ENCODE data around the gene ACER3.

DNA sequence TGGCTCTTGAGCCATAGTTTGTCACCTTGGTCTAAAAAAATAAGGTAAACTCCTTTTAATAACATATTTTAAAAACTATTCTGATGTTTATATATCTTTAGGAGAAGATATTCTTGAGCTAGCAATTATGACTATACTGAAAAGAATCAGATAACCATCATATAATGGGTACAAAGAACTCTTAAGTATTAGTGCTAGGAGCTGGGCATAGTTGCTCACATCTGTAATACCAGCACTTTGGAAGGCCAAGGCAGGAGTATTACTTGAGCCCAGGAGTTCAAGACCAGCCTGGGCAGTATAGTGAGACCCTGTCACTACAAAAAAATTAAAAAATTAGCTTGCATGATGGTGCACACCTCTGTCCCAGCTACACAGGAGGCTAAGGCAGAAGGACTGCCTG, 119.5 kb downstream of the ACER3 start:
- TF ChIP-seq CTCF (conservative IDR thresholded peaks at IDR 0.05; ENCODE audit: low read depth, low read length), result no peak
- no peak for TF ChIP-seq POLR2A (IDR thresholded peaks at IDR 0.05; ENCODE audit: low read depth, low read length)
